K562 (cell line): Measurements from ENCODE around the gene CNDP1. TPM values are rescaled to one million over a fixed set of nuclear protein-coding genes. Genes with fewer than 3 reads are reported as not detected.
A peak's percentile ranks its signal among the peaks of the same experiment; 100 is the strongest.

Experiments
- E2F6 ChIP-seq, 2 experiments: IDR thresholded peaks; 2 replicates each; pipeline ENCODE4 v1.6.1; 2011; ENCODE audit warnings: borderline replicate concordance in 1 of 2, control low read depth in 1 of 2, low read depth in 1 of 2, low read length in 1 of 2, mild to moderate bottlenecking in 1 of 2, mixed read lengths in 1 of 2, moderate library complexity in 1 of 2; ENCODE audit not compliant: insufficient read depth in 1 of 2, insufficient read length in 1 of 2, poor library complexity in 1 of 2, severe bottlenecking in 1 of 2; ENCODE audit errors: extremely low read depth in 1 of 2
- JUN ChIP-seq, 2 experiments: sonication (generic) in 1 of 2; formaldehyde crosslinking in 1 of 2; IDR thresholded peaks; 2 replicates each; pipeline versions ENCODE4 v1.6.1 to v1.8.0; 2012 to 2022; ENCODE audit warnings: borderline replicate concordance in 2 of 2, mild to moderate bottlenecking in 2 of 2, improper control_type of control experiment in 1 of 2, low read depth in 1 of 2, low read length in 1 of 2, missing genetic modification reagents in 1 of 2
- PTRF ChIP-seq: fragments of 450-650 bp; IDR thresholded peaks from 2 replicates; pipeline ENCODE4 v1.6.1; 2016; ENCODE audit warnings: mild to moderate bottlenecking, missing genetic modification characterization, missing compliant biosample characterization
- SIX5 ChIP-seq, 2 experiments: IDR thresholded peaks; 2 replicates each; pipeline ENCODE4 v1.6.1; 2011; ENCODE audit warnings: low read length in 2 of 2, borderline replicate concordance in 1 of 2, low read depth in 1 of 2, mild to moderate bottlenecking in 1 of 2, moderate library complexity in 1 of 2; ENCODE audit not compliant: insufficient read depth in 1 of 2
- SNAPC5 ChIP-seq: fragments of 250-450 bp; sonication (Bioruptor Pico); IDR thresholded peaks from 2 replicates; pipeline ENCODE4 v1.8.0; 2021; ENCODE audit warnings: moderate library complexity, mild to moderate bottlenecking, inconsistent platforms
- ZNF184 ChIP-seq: sonication (generic); formaldehyde crosslinking; IDR thresholded peaks from 2 replicates; pipeline ENCODE4 v1.5.0; 2020; ENCODE audit warnings: missing genetic modification reagents
- ZNF740 ChIP-seq, 3 experiments: fragments of 200-800 bp in 1 of 3; sonication (Bioruptor generic) in 1 of 3; sonication (generic) in 1 of 3; formaldehyde crosslinking in 1 of 3; IDR thresholded peaks; 2 replicates each; pipeline versions ENCODE4 v1.6.1 to v1.8.0; 2016 to 2022; ENCODE audit warnings: mild to moderate bottlenecking in 2 of 3, missing compliant biosample characterization in 2 of 3, missing genetic modification characterization in 2 of 3, missing genetic modification reagents in 1 of 3
- polyA plus RNA-seq, 8 experiments: library from polyadenylated mRNA; depleted of rRNA in 4 of 8; stranded (reverse) in 5 of 8; unstranded in 3 of 8; fragments of >200 nt; fragmentation: Nextera tagmentation in 2 of 8; fragmentation: Illumina TruSeq in 1 of 8; extraction: Ambion mirVana in 2 of 8; extraction: Trizol in 1 of 8; gene quantifications; 2 replicates each; pipeline versions ENCODE4 v1.2.1 to v1.2.3, GENCODE V29; 2011 to 2014; ENCODE audit warnings: inconsistent platforms in 1 of 8, missing spikeins in 1 of 8
- total RNA-seq, 7 experiments: library from RNA; depleted of rRNA in 6 of 7; stranded (reverse); fragments of >200 nt in 6 of 7; fragmentation: Illumina TruSeq in 2 of 7; extraction: Trizol in 2 of 7; gene quantifications; 2 replicates each; pipeline versions ENCODE4 v1.2.1 to v1.2.3, GENCODE V29; 2011 to 2021; ENCODE audit warnings: low replicate concordance in 1 of 7
- TF ChIP-seq, protein P1 (sequence below): sonication (generic); formaldehyde crosslinking; IDR thresholded peaks from 2 replicates; pipeline ENCODE4 v1.8.1; 2023; ENCODE audit warnings: missing genetic modification reagents, mild to moderate bottlenecking, borderline replicate concordance
- TF ChIP-seq, protein P2 (sequence below): fragments of 250-450 bp; sonication (Bioruptor Pico); IDR thresholded peaks from 2 replicates; pipeline ENCODE4 v1.4.0; 2020; ENCODE audit warnings: mild to moderate bottlenecking, moderate library complexity
- TF ChIP-seq, protein P3 (sequence below): sonication (generic); formaldehyde crosslinking; IDR thresholded peaks from 2 replicates; pipeline ENCODE4 v1.8.0; 2023; ENCODE audit warnings: mild to moderate bottlenecking, missing genetic modification reagents

The CNDP1 gene
- total and polyA plus RNA-seq, 9 of the 15 experiments (the other 6 are each of a cell fraction or from before 2014, with no cell fraction given) = not detected

DNA sequence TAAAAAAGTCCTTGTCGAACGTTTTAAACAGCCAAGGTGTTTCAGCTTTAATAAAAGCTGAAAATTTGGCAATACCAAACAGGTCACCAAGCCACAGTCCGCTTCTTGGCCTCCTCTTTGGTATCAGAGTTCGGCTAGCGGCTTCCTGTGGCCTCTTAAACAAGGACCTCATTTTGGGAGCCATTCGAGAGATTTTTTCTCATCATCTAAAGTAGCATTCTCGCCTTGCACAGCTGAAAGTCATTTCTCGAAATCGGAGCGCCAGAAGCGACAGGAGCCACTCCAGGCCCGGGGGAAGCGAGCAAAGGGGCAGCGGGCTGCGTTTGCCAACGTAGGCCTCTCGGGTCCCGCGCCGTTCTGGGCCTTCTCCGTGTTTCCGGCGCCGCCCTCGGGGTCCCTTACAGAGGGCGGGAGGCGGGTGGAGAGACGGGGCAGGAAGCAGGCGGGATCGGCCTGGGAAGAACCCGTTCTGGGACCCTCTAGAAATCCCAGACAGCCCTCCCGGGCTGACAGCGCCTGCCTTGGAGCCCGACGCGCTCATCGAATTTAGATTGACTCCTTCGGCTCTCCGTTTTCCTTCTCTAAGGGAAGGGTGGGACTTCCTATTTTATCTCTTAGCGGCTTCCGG lies 62.8 kb downstream of the CNDP1 start (continued):
- TF ChIP-seq, protein P1, sequence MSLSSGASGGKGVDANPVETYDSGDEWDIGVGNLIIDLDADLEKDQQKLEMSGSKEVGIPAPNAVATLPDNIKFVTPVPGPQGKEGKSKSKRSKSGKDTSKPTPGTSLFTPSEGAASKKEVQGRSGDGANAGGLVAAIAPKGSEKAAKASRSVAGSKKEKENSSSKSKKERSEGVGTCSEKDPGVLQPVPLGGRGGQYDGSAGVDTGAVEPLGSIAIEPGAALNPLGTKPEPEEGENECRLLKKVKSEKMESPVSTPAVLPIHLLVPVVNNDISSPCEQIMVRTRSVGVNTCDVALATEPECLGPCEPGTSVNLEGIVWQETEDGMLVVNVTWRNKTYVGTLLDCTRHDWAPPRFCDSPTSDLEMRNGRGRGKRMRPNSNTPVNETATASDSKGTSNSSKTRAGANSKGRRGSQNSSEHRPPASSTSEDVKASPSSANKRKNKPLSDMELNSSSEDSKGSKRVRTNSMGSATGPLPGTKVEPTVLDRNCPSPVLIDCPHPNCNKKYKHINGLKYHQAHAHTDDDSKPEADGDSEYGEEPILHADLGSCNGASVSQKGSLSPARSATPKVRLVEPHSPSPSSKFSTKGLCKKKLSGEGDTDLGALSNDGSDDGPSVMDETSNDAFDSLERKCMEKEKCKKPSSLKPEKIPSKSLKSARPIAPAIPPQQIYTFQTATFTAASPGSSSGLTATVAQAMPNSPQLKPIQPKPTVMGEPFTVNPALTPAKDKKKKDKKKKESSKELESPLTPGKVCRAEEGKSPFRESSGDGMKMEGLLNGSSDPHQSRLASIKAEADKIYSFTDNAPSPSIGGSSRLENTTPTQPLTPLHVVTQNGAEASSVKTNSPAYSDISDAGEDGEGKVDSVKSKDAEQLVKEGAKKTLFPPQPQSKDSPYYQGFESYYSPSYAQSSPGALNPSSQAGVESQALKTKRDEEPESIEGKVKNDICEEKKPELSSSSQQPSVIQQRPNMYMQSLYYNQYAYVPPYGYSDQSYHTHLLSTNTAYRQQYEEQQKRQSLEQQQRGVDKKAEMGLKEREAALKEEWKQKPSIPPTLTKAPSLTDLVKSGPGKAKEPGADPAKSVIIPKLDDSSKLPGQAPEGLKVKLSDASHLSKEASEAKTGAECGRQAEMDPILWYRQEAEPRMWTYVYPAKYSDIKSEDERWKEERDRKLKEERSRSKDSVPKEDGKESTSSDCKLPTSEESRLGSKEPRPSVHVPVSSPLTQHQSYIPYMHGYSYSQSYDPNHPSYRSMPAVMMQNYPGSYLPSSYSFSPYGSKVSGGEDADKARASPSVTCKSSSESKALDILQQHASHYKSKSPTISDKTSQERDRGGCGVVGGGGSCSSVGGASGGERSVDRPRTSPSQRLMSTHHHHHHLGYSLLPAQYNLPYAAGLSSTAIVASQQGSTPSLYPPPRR (CRISPR knock-in tag) = no peak
- TF ChIP-seq, protein P2, sequence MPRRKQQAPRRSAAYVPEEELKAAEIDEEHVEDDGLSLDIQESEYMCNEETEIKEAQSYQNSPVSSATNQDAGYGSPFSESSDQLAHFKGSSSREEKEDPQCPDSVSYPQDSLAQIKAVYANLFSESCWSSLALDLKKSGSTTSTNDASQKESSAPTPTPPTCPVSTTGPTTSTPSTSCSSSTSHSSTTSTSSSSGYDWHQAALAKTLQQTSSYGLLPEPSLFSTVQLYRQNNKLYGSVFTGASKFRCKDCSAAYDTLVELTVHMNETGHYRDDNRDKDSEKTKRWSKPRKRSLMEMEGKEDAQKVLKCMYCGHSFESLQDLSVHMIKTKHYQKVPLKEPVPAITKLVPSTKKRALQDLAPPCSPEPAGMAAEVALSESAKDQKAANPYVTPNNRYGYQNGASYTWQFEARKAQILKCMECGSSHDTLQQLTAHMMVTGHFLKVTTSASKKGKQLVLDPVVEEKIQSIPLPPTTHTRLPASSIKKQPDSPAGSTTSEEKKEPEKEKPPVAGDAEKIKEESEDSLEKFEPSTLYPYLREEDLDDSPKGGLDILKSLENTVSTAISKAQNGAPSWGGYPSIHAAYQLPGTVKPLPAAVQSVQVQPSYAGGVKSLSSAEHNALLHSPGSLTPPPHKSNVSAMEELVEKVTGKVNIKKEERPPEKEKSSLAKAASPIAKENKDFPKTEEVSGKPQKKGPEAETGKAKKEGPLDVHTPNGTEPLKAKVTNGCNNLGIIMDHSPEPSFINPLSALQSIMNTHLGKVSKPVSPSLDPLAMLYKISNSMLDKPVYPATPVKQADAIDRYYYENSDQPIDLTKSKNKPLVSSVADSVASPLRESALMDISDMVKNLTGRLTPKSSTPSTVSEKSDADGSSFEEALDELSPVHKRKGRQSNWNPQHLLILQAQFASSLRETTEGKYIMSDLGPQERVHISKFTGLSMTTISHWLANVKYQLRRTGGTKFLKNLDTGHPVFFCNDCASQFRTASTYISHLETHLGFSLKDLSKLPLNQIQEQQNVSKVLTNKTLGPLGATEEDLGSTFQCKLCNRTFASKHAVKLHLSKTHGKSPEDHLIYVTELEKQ (CRISPR knock-in tag) = no peak
- no peak for TF ChIP-seq PTRF (tag)
- no peak for TF ChIP-seq ZNF184
- TF ChIP-seq, protein P3, sequence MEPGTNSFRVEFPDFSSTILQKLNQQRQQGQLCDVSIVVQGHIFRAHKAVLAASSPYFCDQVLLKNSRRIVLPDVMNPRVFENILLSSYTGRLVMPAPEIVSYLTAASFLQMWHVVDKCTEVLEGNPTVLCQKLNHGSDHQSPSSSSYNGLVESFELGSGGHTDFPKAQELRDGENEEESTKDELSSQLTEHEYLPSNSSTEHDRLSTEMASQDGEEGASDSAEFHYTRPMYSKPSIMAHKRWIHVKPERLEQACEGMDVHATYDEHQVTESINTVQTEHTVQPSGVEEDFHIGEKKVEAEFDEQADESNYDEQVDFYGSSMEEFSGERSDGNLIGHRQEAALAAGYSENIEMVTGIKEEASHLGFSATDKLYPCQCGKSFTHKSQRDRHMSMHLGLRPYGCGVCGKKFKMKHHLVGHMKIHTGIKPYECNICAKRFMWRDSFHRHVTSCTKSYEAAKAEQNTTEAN (CRISPR knock-in tag) = no peak
- no peak for TF ChIP-seq SNAPC5
- no peak for TF ChIP-seq SIX5 (IDR thresholded peaks at IDR 0.05; ENCODE audit: borderline replicate concordance in 1 of 2, insufficient read depth in 1 of 2, low read depth in 1 of 2, low read length in 2 of 2)
- TF ChIP-seq JUN (IDR thresholded peaks at IDR 0.05; ENCODE audit: borderline replicate concordance, low read depth, low read length) = no peak
- TF ChIP-seq JUN (CRISPR knock-in tag; IDR thresholded peaks at IDR 0.05; ENCODE audit: borderline replicate concordance) = no peak
- peak; percentile 44 to 61 for TF ChIP-seq E2F6 (IDR thresholded peaks at IDR 0.05; ENCODE audit: borderline replicate concordance in 1 of 2, extremely low read depth in 1 of 2, insufficient read depth in 1 of 2, insufficient read length in 1 of 2, low read depth in 1 of 2, low read length in 1 of 2, poor library complexity in 1 of 2, severe bottlenecking in 1 of 2)
- no peak for TF ChIP-seq ZNF740 (CRISPR knock-in tag; IDR thresholded peaks at IDR 0.05)
- no peak for TF ChIP-seq ZNF740 (tag; IDR thresholded peaks at IDR 0.05)
